ENCODE results near the gene NMT1. TPM values are rescaled to one million over a fixed set of nuclear protein-coding genes. Genes with fewer than 3 reads are reported as not detected.

Gene NMT1
- total RNA-seq, 1 donor from 2014 or later, result 46.4 TPM

GRCh38 chr17:45150911-45151809 is 90.0 kb downstream of the NMT1 start:
- peak; percentile 51 for DNase-seq

GRCh38 chr17:45155029-45155428 is 93.9 kb downstream of the NMT1 start:
- DNase-seq, result no peak

GRCh38 chr17:45155483-45155882 is 94.4 kb downstream of the NMT1 start:
- DNase-seq, result no peak

GRCh38 chr17:45156242-45156641 is 95.1 kb downstream of the NMT1 start:
- DNase-seq, result no peak

Small RNAs within 50 kb of the gene (small RNA-seq; reads per million reads assigned to genes)
- not detected for gene MIR6784 (ENCODE audit: low replicate concordance)
- gene RF00019 (ENCODE audit: low replicate concordance), result not detected

Other genes with a start within 250 kb of the NMT1 start
- 19.9 TPM for gene GJC1, start 231.0 kb upstream of the NMT1 start, total RNA-seq
- gene HIGD1B, start 213.4 kb upstream of the NMT1 start, total RNA-seq, result 1.2 TPM
- 68.9 TPM for gene EFTUD2, start 161.9 kb upstream of the NMT1 start, total RNA-seq
- gene GFAP, start 145.8 kb upstream of the NMT1 start, total RNA-seq, result 0.69 TPM
- gene KIF18B, start 113.5 kb upstream of the NMT1 start, total RNA-seq, result 2.8 TPM
- gene C1QL1, start 93.0 kb upstream of the NMT1 start, total RNA-seq, result 0.20 TPM
- 25.6 TPM for gene DCAKD, start 9.7 kb upstream of the NMT1 start, total RNA-seq
- 14.1 TPM for gene PLCD3, start 71.2 kb downstream of the NMT1 start, total RNA-seq
- 4.6 TPM for gene ACBD4, start 74.4 kb downstream of the NMT1 start, total RNA-seq
- gene HEXIM1, start 87.2 kb downstream of the NMT1 start, total RNA-seq, result 21.8 TPM
- 3.3 TPM for gene HEXIM2, start 100.6 kb downstream of the NMT1 start, total RNA-seq
- 8.3 TPM for gene FMNL1, start 160.6 kb downstream of the NMT1 start, total RNA-seq
- gene SPATA32, start 200.8 kb downstream of the NMT1 start, total RNA-seq, result not detected